H1 (cell line): ENCODE results near the gene IKZF1.

ENCODE experiments used
- CTCF ChIP-seq, 3 experiments: IDR thresholded peaks; 1 replicate in 2 of 3; 2 replicates in 1 of 3; pipeline versions ENCODE4 v1.5.1 to v1.6.1; 2011; ENCODE audit warnings: low read length in 3 of 3, mild to moderate bottlenecking in 3 of 3, inconsistent platforms in 2 of 3, low read depth in 1 of 3, moderate library complexity in 1 of 3; ENCODE audit not compliant: insufficient read depth in 1 of 3; ENCODE audit errors: control extremely low read depth in 1 of 3
- EGR1 ChIP-seq: IDR thresholded peaks from 2 replicates; pipeline ENCODE4 v1.6.1; 2011; ENCODE audit warnings: low read depth, low read length, borderline replicate concordance
- EP300 ChIP-seq, 2 experiments: IDR thresholded peaks; 1 replicate in 1 of 2; 2 replicates in 1 of 2; pipeline ENCODE4 v1.6.1; 2011 to 2012; ENCODE audit warnings: low read depth in 2 of 2, low read length in 2 of 2, mild to moderate bottlenecking in 2 of 2, borderline replicate concordance in 1 of 2, inconsistent platforms in 1 of 2, moderate library complexity in 1 of 2
- GABPA ChIP-seq: IDR thresholded peaks from 2 replicates; pipeline ENCODE4 v1.6.1; 2011; ENCODE audit warnings: mild to moderate bottlenecking, low read length, moderate library complexity, borderline replicate concordance; ENCODE audit not compliant: insufficient read depth
- JUND ChIP-seq: IDR thresholded peaks from 2 replicates; pipeline ENCODE4 v1.6.1; 2011; ENCODE audit warnings: mild to moderate bottlenecking, improper control_type of control experiment, low read length
- KDM5A ChIP-seq: fragments of 200-600 bp; IDR thresholded peaks from 2 replicates; pipeline ENCODE4 v1.7.1; 2012; ENCODE audit warnings: mild to moderate bottlenecking, low read length, inconsistent platforms, mixed read lengths
- MAFK ChIP-seq: IDR thresholded peaks from 2 replicates; pipeline ENCODE4 v1.6.1; 2012; ENCODE audit warnings: low read depth, mild to moderate bottlenecking, improper control_type of control experiment, low read length
- POLR2A ChIP-seq, 2 experiments: IDR thresholded peaks; 1 replicate in 1 of 2; 2 replicates in 1 of 2; pipeline ENCODE4 v1.6.1; 2011; ENCODE audit warnings: low read depth in 2 of 2, low read length in 2 of 2, mild to moderate bottlenecking in 2 of 2; ENCODE audit errors: control extremely low read depth in 1 of 2
- POLR2AphosphoS5 ChIP-seq: IDR thresholded peaks from 2 replicates; pipeline ENCODE4 v1.6.1; 2011; ENCODE audit warnings: low read depth, low read length
- RAD21 ChIP-seq, 2 experiments: IDR thresholded peaks in 1 of 2; conservative IDR thresholded peaks in 1 of 2; 2 replicates each; pipeline ENCODE4 v1.6.1; 2011; ENCODE audit warnings: low read depth in 2 of 2, low read length in 2 of 2, improper control_type of control experiment in 1 of 2, inconsistent platforms in 1 of 2, mild to moderate bottlenecking in 1 of 2, moderate library complexity in 1 of 2
- ZNF274 ChIP-seq: IDR thresholded peaks from 2 replicates; pipeline ENCODE4 v1.7.0; 2012; ENCODE audit warnings: low read length, borderline replicate concordance; ENCODE audit errors: extremely low read depth

- no peak for TF ChIP-seq MAFK
- no peak for TF ChIP-seq POLR2A (IDR thresholded peaks at IDR 0.05; ENCODE audit: control extremely low read depth in 1 of 2, low read depth in 2 of 2, low read length in 2 of 2)
- no peak for TF ChIP-seq RAD21 (IDR thresholded peaks at IDR 0.05 in 1 of 2, conservative IDR thresholded peaks at IDR 0.05 in 1 of 2; ENCODE audit: low read depth in 2 of 2, low read length in 2 of 2)
- TF ChIP-seq POLR2AphosphoS5: no peak
- TF ChIP-seq JUND: no peak
- no peak for TF ChIP-seq EP300 (IDR thresholded peaks at IDR 0.05; ENCODE audit: borderline replicate concordance in 1 of 2, low read depth in 2 of 2, low read length in 2 of 2)
- peak in 1 of 3 experiments; percentile 5; a peak in 1 of 4 replicates for TF ChIP-seq CTCF (IDR thresholded peaks at IDR 0.05; ENCODE audit: control extremely low read depth in 1 of 3, insufficient read depth in 1 of 3, low read depth in 1 of 3, low read length in 3 of 3)
- no peak for TF ChIP-seq EGR1
- no peak for TF ChIP-seq KDM5A
- TF ChIP-seq GABPA: no peak
- no peak for TF ChIP-seq ZNF274
Measured at GRCh38 chr7:50355817-50356178, 51.3 kb downstream of the IKZF1 start.
